IMR-90 (cell line): ENCODE data around the gene ROCK2. TPM values are rescaled to one million over a fixed set of nuclear protein-coding genes. Genes with fewer than 3 reads are reported as not detected.

Experiments
- ATAC-seq: fragments of 200-7000 bp; cut with Tn5 transposase; 2 replicates; pipeline ENCODE4 v1.9.1; 2020; ENCODE audit warnings: low read depth, mild to moderate bottlenecking, moderate library complexity
- BruUV-seq: library from RNA; stranded (reverse); fragments of 400-500 nt; replicated peaks from 2 replicates; lab custom pipeline; 2021; lab: Mats Ljungman, UMichigan
- CTCF ChIA-PET: fragments of 300-600 bp; formaldehyde crosslinking; extraction: SDS; loops from one replicate; lab custom pipeline; 2021; ENCODE audit warnings: antibody characterized with exemption; lab: Yijun Ruan, JAX
- POLR2A ChIA-PET: fragments of 300-600 bp; sonication (Branson Sonifier 250); formaldehyde crosslinking; loops from one replicate; lab custom pipeline; 2022; ENCODE audit warnings: antibody characterized with exemption; ENCODE audit not compliant: unreplicated experiment; lab: Charles Lee
- DNase-seq: peaks from one replicate; pipeline ENCODE4 v3.0.0; 2013
- H2AFZ ChIP-seq: replicated peaks from 2 replicates; pipeline ENCODE3; 2013; ENCODE audit warnings: low read length, mild to moderate bottlenecking; ENCODE audit not compliant: poor library complexity
- H2AK5ac ChIP-seq: 2 replicates; pipeline ENCODE4 v1.6.1; 2013; ENCODE audit warnings: low read depth, low read length, inconsistent platforms
- H2AK9ac ChIP-seq: replicated peaks from 2 replicates; pipeline ENCODE3; 2013; ENCODE audit warnings: mild to moderate bottlenecking, low read depth, low read length, moderate library complexity; ENCODE audit not compliant: poor library complexity
- H2BK120ac ChIP-seq: 2 replicates; pipeline ENCODE4 v1.6.1; 2013; ENCODE audit warnings: low read depth, low read length, inconsistent platforms
- H2BK15ac ChIP-seq: 3 replicates; pipeline ENCODE4 v1.6.1; 2013; ENCODE audit warnings: low read depth, low read length, inconsistent platforms
- H2BK20ac ChIP-seq: 2 replicates; pipeline ENCODE4 v1.6.1; 2013; ENCODE audit warnings: low read depth, mild to moderate bottlenecking, inconsistent platforms, low read length, moderate library complexity
- H2BK5ac ChIP-seq: 2 replicates; pipeline ENCODE4 v1.6.1; 2013; ENCODE audit warnings: mild to moderate bottlenecking, low read depth, low read length, inconsistent platforms; ENCODE audit not compliant: poor library complexity, severe bottlenecking
- H3K14ac ChIP-seq: replicated peaks from 2 replicates; pipeline ENCODE4 v1.6.1; 2013; ENCODE audit warnings: low read depth, low read length, inconsistent platforms
- H3K18ac ChIP-seq: 2 replicates; pipeline ENCODE4 v1.6.1; 2013; ENCODE audit warnings: low read depth, low read length, control low read depth
- H3K23ac ChIP-seq: 2 replicates; pipeline ENCODE4 v1.6.1; 2013; ENCODE audit warnings: low read depth, low read length, inconsistent platforms
- H3K27ac ChIP-seq: 2 replicates; pipeline ENCODE4 v1.5.1; 2013; ENCODE audit warnings: mild to moderate bottlenecking, control low read depth, low read length; ENCODE audit not compliant: insufficient read depth
- H3K27me3 ChIP-seq: 2 replicates; pipeline ENCODE4 v1.6.1; 2013; ENCODE audit warnings: low read length; ENCODE audit not compliant: control insufficient read depth, insufficient read depth
- H3K36me3 ChIP-seq: 2 replicates; pipeline ENCODE4 v1.6.1; 2013; ENCODE audit warnings: low read length, mixed read lengths; ENCODE audit not compliant: control insufficient read depth, insufficient read depth
- H3K4ac ChIP-seq: 2 replicates; pipeline ENCODE4 v1.6.1; 2013; ENCODE audit warnings: low read depth, low read length, inconsistent platforms
- H3K4me1 ChIP-seq: 2 replicates; pipeline ENCODE4 v1.6.1; 2013; ENCODE audit warnings: low read length, mixed read lengths; ENCODE audit not compliant: control insufficient read depth, insufficient read depth
- H3K4me2 ChIP-seq: 2 replicates; pipeline ENCODE4 v1.6.1; 2013; ENCODE audit warnings: low read depth, mild to moderate bottlenecking, control low read depth, low read length, moderate library complexity
- H3K4me3 ChIP-seq: 2 replicates; pipeline ENCODE4 v1.5.1; 2013; ENCODE audit warnings: low read depth, mild to moderate bottlenecking, control low read depth, low read length, moderate library complexity; ENCODE audit not compliant: insufficient read depth
- H3K56ac ChIP-seq: 2 replicates; pipeline ENCODE4 v1.6.1; 2013; ENCODE audit warnings: low read length, inconsistent platforms; ENCODE audit not compliant: insufficient read depth; ENCODE audit errors: extremely low read depth
- H3K79me1 ChIP-seq, 2 experiments: 2 replicates each; pipeline ENCODE4 v1.6.1; 2013; ENCODE audit warnings: low read length in 2 of 2, inconsistent platforms in 1 of 2, low read depth in 1 of 2
- H3K9ac ChIP-seq: 2 replicates; pipeline ENCODE4 v1.6.1; 2013; ENCODE audit warnings: low read depth, low read length, control low read depth
- H3K9me1 ChIP-seq: 2 replicates; pipeline ENCODE4 v1.6.1; 2013; ENCODE audit warnings: low read length, inconsistent platforms; ENCODE audit not compliant: insufficient read depth
- H3K9me3 ChIP-seq: 2 replicates; pipeline ENCODE4 v1.6.1; 2013; ENCODE audit warnings: low read length; ENCODE audit not compliant: control insufficient read depth, insufficient read depth
- H4K20me1 ChIP-seq: 2 replicates; pipeline ENCODE4 v1.6.1; 2013; ENCODE audit warnings: low read length, inconsistent platforms; ENCODE audit not compliant: insufficient read depth
- H4K5ac ChIP-seq: 2 replicates; pipeline ENCODE4 v1.6.1; 2013; ENCODE audit warnings: mild to moderate bottlenecking, low read depth, low read length, control low read depth
- H4K8ac ChIP-seq, 2 experiments: 2 replicates each; pipeline ENCODE4 v1.6.1; 2013; ENCODE audit warnings: low read depth in 2 of 2, low read length in 2 of 2, control low read depth in 1 of 2, inconsistent platforms in 1 of 2
- H4K91ac ChIP-seq: 2 replicates; pipeline ENCODE4 v1.6.1; 2013; ENCODE audit warnings: low read depth, low read length, inconsistent platforms; ENCODE audit not compliant: insufficient read depth
- BHLHE40 ChIP-seq: fragments of 150-350 bp; IDR thresholded peaks from 2 replicates; pipeline ENCODE4 v1.6.1; 2016; ENCODE audit warnings: mild to moderate bottlenecking, low read depth, low read length
- CEBPB ChIP-seq: IDR thresholded peaks from 2 replicates; pipeline ENCODE4 v1.6.1; 2012; ENCODE audit warnings: low read depth, low read length, improper control_type of control experiment
- CHD1 ChIP-seq: IDR thresholded peaks from 2 replicates; pipeline ENCODE4 v1.6.1; 2012; ENCODE audit warnings: low read depth, low read length, improper control_type of control experiment
- ELK1 ChIP-seq: fragments of 150-350 bp; IDR thresholded peaks from 2 replicates; pipeline ENCODE4 v1.6.1; 2016; ENCODE audit warnings: low read depth, mild to moderate bottlenecking, low read length, moderate library complexity, borderline replicate concordance
- MAZ ChIP-seq: IDR thresholded peaks from 2 replicates; pipeline ENCODE4 v1.6.1; 2012; ENCODE audit warnings: low read depth, mild to moderate bottlenecking, low read length, improper control_type of control experiment, moderate library complexity, borderline replicate concordance
- NFE2L2 ChIP-seq: fragments of 150-350 bp; IDR thresholded peaks from 2 replicates; pipeline ENCODE4 v1.6.1; 2016; ENCODE audit warnings: low read depth, mild to moderate bottlenecking, low read length
- POLR2A ChIP-seq: IDR thresholded peaks from 2 replicates; pipeline ENCODE4 v1.6.1; 2012; ENCODE audit warnings: mild to moderate bottlenecking, low read depth, low read length
- RAD21 ChIP-seq: IDR thresholded peaks from 2 replicates; pipeline ENCODE4 v1.6.1; 2012; ENCODE audit warnings: low read length, improper control_type of control experiment
- RCOR1 ChIP-seq: IDR thresholded peaks from 2 replicates; pipeline ENCODE4 v1.6.1; 2012; ENCODE audit warnings: mild to moderate bottlenecking, low read length, improper control_type of control experiment; ENCODE audit not compliant: insufficient replicate concordance
- RFX5 ChIP-seq: IDR thresholded peaks from 2 replicates; pipeline ENCODE4 v1.8.0; 2012; ENCODE audit warnings: low read depth, mild to moderate bottlenecking, low read length, moderate library complexity
- SMC3 ChIP-seq: fragments of 150-350 bp; IDR thresholded peaks from 2 replicates; pipeline ENCODE4 v1.6.1; 2016; ENCODE audit warnings: low read depth, mild to moderate bottlenecking, antibody characterized with exemption, low read length, moderate library complexity
- USF2 ChIP-seq: fragments of 150-350 bp; IDR thresholded peaks from 2 replicates; pipeline ENCODE4 v1.6.1; 2017; ENCODE audit warnings: mild to moderate bottlenecking, antibody characterized with exemption, low read length, low read depth
- WGBS, 2 experiments: methylation state at CpG; one replicate each; pipeline versions ENCODE4 v1.1.5 to v1.1.7; 2013; ENCODE audit warnings: missing lambda C conversion rate in 2 of 2; ENCODE audit not compliant: insufficient read length in 1 of 2; ENCODE audit errors: extremely low coverage in 2 of 2; 5-methylcytosine and 5-hydroxymethylcytosine counted together
- dilution Hi-C: fragments of 300-500 bp; cut with HindIII; formaldehyde crosslinking; loops from one replicate; pipeline ENCODE4 v1.14.3; 2018; ENCODE audit warnings: low sequenced_read_pairs; ENCODE audit not compliant: unreplicated experiment
- in situ Hi-C: fragments of 300-500 bp; cut with MboI; formaldehyde crosslinking; loops from 3 replicates; pipeline ENCODE4 v1.14.3; 2019; ENCODE audit warnings: low sequenced_read_pairs, inconsistent platforms, mixed read lengths
- intact Hi-C: fragments of 100-400 bp; cut with micrococcal nuclease; formaldehyde crosslinking; loops from 2 replicates; pipeline ENCODE4 v1.10.0; 2022
- polyA plus RNA-seq, 3 experiments: library from polyadenylated mRNA; depleted of rRNA; stranded (reverse); fragments of >200 nt; gene quantifications; 2 replicates each; pipeline ENCODE4 v1.2.3, GENCODE V29; 2012; ENCODE audit warnings: low replicate concordance in 1 of 3
- total RNA-seq: library from RNA; depleted of rRNA; stranded (reverse); fragments of >200 nt; gene quantifications from 2 replicates; pipeline ENCODE4 v1.2.3, GENCODE V29; 2012

ROCK2 gene
- total and polyA plus RNA-seq, 2 of the 4 experiments (the other 2 are of a cell fraction) = 9.0 to 28.3 TPM

- intact Hi-C loops (no loop called here), in situ Hi-C loops (no loop called here), dilution Hi-C loops (no loop called here)
- Histone ChIP-seq H3K27ac (no peak overlapping the region), H3K27me3 (no peaks in the 10 kb centered on the region), H2BK120ac (no peak overlapping the region), H2AK5ac (no peak overlapping the region), H2BK5ac (no peak overlapping the region), H4K8ac (no peak overlapping the region), H4K91ac (no peak overlapping the region), H3K9me3 (no peaks in the 10 kb centered on the region), H4K20me1 (peaks cover 81% of the 10 kb centered on the region), H3K56ac (no peak overlapping the region), H3K23ac (no peak overlapping the region), H2AFZ (no peak overlapping the region), H3K9me1 (0 out of 2 replicates have a peak, but pooled peaks cover 2% of the 10 kb centered on the region), H2BK20ac (no peak overlapping the region), H3K79me1 (peaks cover 0 to 14% of the 10 kb centered on the region in 2 experiments; a peak in 3 of 4 replicates), H4K5ac (no peak overlapping the region), H3K4me1 (peaks cover 2% of the 10 kb centered on the region), H3K14ac (no peak overlapping the region), H3K9ac (no peak overlapping the region), H3K4ac (no peak overlapping the region), H3K4me3 (no peak overlapping the region), H3K4me2 (no peak overlapping the region), H3K36me3 (no peaks in the 10 kb centered on the region), H3K18ac (no peak overlapping the region), H2AK9ac (no peak overlapping the region), H2BK15ac (no peak overlapping the region)
- DNase-seq = no peak
- WGBS, 2 experiments = no CpG with 5 or more reads among the region's 1 CpG
- BruUV-seq = no TSS peak
- TF ChIP-seq CEBPB (no peak), CHD1 (no peak), RCOR1 (no peak), BHLHE40 (no peak), MAZ (no peak), RAD21 (no peak), POLR2A (no peak), SMC3 (no peak), NFE2L2 (no peak), RFX5 (no peak), USF2 (no peak), ELK1 (no peak)
- ChIA-PET CTCF (no interaction called here), POLR2A (no interaction called here)
- ATAC-seq = no peak
Observed at GRCh38 chr2:11336189-11336588, 8.2 kb downstream of the ROCK2 start.
